GM21360 (cell line): ENCODE data around the gene PDC.
"Not testable (repeated sequence)": the region's sequence is repeated elsewhere in the genome, so short reads cannot be mapped to it uniquely, and the experiment has no call there.

Experiments used
- ATAC-seq: cut with Tn5 transposase; IDR thresholded peaks from one replicate; pipeline ENCODE4 v1.9.1; 2021; ENCODE audit warnings: mild to moderate bottlenecking, moderate library complexity; ENCODE audit not compliant: unreplicated experiment

Gene PDC

DNA sequence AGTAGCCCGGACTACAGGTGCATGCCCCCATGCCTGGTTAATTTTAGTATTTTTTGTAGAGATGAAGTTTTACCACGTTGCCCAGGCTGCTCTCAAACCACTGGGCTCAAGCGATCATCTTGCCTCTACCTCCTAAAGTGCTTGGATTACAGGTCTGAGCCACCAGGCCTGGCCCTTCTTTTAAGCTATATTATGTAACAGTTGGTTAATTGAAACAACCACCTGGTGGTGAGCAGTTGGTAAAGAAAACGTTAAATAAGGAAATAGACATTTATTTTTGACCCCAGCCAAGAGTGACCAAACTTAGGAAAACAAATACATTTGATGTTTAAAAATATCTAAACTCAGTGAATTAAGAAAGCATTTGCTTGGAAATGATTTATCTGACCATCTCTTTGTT, 12.1 kb upstream of the PDC start:
- ATAC-seq = no peak

- ATAC-seq = no peak
Measured at GRCh38 chr1:186465946-186466345, 5.0 kb upstream of the PDC start.

DNA sequence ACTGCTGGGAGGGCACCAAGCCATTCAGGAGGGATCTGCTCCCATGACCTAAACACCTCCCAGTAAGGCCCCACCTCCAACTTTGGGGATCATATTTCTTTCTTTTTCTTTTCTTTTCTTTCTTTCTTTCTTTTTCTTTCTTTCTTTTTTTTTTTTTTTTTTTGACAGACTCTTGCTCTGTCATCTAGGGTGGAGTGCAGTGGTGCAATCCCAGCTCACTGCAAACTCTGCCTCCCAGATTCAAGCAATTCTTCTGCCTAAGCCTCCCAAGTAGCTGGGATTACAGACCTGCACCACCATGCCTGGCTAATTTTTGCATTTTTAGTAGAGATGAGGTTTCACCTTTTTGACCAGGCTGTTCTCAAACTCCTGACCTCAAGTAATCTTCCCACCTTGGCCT, 4.6 kb upstream of the PDC start:
- ATAC-seq = not testable (repeated sequence)

- no peak for ATAC-seq
Measured at GRCh38 chr1:186463926-186464325, 3.0 kb upstream of the PDC start.

DNA sequence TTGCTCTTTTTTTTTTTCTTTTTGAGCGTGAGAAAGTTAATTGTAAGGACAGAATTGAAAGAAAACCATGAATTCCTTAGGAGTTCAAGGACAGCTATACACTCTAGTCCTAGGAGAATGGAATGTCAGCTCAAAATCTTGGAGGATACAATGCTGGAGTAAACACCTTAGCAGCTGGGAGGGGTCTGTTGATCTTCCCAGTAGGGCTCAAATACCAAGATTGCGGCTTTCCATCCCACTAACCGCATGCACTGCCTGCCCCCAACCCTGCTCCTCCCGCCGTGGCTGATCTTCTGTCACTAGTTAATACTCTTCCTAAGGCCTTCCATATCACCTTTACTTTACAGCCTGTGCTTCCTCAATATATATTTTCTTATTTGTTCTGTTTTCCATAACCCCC, 2.6 kb upstream of the PDC start:
- no peak for ATAC-seq

DNA sequence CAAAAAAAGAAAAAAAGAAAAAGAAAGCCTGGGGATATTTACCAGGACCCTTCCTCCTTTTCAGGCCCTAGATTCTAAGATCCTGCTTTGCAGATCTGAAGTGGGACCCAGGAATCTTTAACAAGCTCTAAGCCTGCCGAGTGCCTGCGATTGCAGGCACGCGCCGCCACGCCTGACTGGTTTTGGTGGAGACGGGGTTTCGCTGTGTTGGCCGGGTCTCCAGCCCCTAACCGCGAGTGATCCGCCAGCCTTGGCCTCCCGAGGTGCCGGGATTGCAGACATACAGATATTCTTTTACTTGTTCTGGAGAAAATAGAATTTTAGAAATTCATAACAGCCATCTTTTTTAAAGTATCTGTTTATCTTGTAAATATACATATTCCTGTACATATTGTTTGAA, 1.8 kb downstream of the PDC start:
- not testable (repeated sequence) for ATAC-seq

GRCh38 chr1:186456729-186457255, 4.1 kb downstream of the PDC start:
- ATAC-seq = no peak

- no peak for ATAC-seq
Measured at GRCh38 chr1:186454981-186455380, 5.9 kb downstream of the PDC start.

- ATAC-seq = no peak
Measured at GRCh38 chr1:186446152-186446551, 14.8 kb downstream of the PDC start.

DNA sequence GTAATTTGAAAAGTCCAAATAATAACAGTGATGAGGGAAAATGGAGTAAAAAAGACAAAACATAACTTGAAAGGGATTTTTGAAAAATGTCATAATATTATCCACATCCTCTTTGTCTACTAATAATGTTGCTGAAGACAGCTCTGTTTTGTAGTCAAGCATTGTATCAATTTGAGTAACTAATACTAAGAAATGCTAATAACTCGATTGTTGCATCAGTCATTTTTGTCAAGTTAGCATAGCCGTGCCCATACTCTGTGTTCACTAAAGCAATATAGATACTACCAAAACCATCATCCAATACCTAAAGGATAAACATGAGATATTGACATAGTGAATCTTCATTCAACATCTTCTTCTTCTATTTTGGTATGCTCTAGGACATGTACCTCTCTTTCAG, 17.3 kb downstream of the PDC start:
- ATAC-seq = peak; percentile 77

GRCh38 chr1:186442651-186443375, 18.1 kb downstream of the PDC start:
- ATAC-seq = no peak

- ATAC-seq = no peak
Measured at GRCh38 chr1:186440584-186440983, 20.3 kb downstream of the PDC start.

DNA sequence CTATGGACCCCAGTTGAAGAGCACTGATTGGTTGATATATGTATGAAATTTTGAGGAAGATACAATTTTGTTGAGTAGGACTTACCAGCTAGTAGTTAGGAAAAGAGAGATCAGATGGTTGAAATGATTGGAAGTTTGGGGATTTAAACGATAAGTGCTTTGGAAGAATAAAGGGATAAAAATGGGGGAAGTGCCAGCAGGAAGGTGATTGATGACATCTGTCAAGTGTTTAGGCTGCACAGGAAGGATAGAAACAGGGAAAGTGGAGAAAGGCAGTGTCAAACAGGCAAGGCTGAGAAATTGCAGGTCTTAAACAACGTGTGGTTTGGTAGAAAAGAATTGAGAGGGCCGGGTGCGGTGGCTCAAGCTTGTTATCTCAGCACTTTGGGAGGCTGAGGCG, 22.3 kb downstream of the PDC start:
- ATAC-seq = no peak

- no peak for ATAC-seq
Measured at GRCh38 chr1:186435336-186435735, 25.6 kb downstream of the PDC start.

GRCh38 chr1:186429017-186429416, 31.9 kb downstream of the PDC start:
- no peak for ATAC-seq

GRCh38 chr1:186426118-186426517, 34.8 kb downstream of the PDC start:
- no peak for ATAC-seq

GRCh38 chr1:186424539-186424938, 36.4 kb downstream of the PDC start:
- no peak for ATAC-seq

DNA sequence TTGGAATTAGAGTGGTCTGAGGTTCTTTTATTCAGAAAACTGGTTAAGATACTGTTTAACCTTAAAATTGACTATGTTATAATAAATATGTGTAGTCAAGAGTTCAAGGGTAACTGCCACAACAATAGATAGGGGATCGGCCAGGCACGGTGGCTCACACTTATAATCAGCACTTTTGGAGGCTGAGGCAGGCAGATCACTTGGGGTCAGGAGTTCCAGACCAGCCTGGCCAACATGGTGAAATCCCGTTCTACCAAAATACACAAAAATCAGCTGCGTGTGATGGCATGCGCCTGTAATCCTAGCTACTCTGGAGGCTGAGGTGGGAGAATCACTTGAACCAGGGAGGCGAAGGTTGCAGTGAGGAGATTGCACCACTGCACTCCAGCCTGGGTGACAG, 39.5 kb downstream of the PDC start:
- ATAC-seq = no peak

DNA sequence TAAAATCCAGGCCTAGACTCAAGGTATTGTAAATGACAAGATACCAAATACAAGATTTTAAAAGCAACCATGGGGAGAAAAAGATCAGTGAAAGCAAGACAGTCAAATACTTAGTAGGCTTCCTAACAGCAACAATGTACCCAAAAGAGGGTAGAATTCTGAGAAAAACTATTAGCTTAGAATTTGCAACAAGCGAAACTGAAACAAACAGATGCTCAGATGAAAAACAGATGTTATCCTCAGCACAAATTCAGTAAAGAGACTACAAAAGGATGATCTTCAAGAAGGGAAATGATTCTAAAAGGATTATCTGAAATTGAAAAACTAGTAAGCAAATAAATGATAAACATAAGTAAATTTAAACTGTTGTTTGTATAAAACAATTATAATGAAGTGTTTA, 40.0 kb downstream of the PDC start:
- ATAC-seq = peak; percentile 94

DNA sequence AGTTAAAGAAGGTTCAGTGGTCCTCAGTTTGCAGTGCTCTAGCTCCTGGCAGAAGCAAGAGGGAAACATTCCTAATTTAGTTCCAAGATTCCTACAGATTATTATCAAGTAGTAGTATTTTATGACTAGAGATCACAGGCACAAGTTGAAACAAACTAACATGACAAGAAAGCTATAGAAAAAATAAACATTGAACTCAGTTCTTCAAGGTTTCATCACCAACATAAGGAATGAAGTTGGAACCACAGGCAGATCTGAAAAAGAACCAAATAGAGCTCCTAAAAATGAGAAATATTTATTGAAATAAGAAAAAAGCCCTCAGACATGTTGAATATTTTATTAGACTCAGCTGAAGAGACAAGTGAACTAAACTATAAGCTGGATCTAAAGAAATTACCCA, 40.6 kb downstream of the PDC start:
- ATAC-seq = no peak

- no peak for ATAC-seq
Measured at GRCh38 chr1:186418503-186418902, 42.4 kb downstream of the PDC start.

DNA sequence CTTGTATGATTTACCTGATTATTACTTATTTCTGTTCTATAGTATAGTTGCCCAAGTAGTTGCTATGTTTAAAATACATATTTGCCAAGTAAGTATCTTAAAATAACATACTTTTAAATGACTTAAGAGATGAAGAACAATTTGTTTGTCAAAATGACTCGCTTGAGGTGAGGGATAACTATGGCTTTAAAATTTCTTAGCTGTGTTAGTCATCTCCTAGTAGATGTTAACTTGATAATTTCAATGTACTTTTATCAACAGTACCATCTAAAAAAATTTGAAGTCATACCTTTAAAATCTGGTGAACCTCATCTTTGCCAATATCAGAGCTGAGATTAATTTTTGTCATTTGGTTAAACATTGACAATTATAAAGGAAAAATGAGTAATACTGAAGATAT, 47.6 kb downstream of the PDC start:
- ATAC-seq = no peak

DNA sequence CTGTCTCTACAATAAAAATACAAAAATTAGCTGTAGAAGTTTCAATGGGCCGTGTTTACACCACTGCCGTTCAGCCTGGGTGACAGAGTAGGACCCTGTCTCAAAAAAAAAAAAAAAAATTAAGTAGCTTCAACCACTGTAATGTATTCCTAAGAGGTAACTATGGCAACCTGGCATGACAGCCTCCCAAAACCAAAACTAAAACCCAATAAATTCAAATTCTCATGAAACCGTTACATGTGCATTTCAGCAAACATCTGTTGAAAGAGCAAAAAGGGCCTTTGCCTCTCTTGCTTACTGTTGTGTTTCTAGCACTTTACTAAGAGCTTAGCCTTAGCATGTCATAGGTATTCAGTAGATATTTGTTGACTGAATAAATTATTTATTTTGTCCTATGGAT, 51.8 kb downstream of the PDC start:
- no peak for ATAC-seq
